ENCODE data around the gene NLGN1. TPM values are rescaled to one million over a fixed set of nuclear protein-coding genes. Genes with fewer than 3 reads are reported as not detected.

Gene NLGN1
- polyA plus RNA-seq, 4 donors: 0.92 to 1.8 TPM; not detected in 2

DNA sequence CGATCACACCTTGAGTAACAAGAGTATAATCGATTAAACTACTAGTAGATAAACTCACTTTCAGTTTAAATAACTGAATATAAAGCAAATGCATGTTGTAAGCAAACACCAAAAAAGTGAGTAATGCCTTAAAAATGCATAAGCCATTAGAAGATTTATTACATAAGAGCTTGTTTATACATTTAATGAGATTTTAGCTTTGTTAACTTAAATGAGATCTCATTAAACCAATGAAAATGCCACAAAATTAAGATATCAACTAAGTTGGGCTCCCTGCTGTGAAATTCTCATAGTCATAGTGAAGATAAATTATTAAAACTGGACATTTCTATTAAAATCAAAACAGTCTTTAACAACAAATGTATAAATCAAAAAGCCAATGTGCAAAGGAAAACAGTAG is 701.2 kb downstream of the NLGN1 start:
- H3K36me3 ChIP-seq (ENCODE audit: control insufficient read depth in 3 of 3, insufficient read depth in 2 of 3, low read depth in 1 of 3, low read length in 3 of 3): no peaks in the 10 kb centered on the region
- H3K4me3 ChIP-seq (ENCODE audit: low read depth in 1 of 3, low read length in 3 of 3): no peak overlapping the region
- FAIRE-seq (no peak), DNase-seq (no peak)
- H3K9me3 ChIP-seq (ENCODE audit: control insufficient read depth in 2 of 2, insufficient read depth in 1 of 2, low read depth in 1 of 2, low read length in 1 of 2): no peaks in the 10 kb centered on the region
- WGBS, 3 donors: 70 to 89% (median 83%) methylated on average over 2 of the region's 2 CpGs
- no peak overlapping the region for H3K27ac ChIP-seq (ENCODE audit: low read depth in 1 of 3, low read length in 2 of 3)
- H3K4me1 ChIP-seq (ENCODE audit: control insufficient read depth in 3 of 3, insufficient read depth in 2 of 3, low read depth in 1 of 3, low read length in 2 of 3): no peaks in the 10 kb centered on the region
- H3K27me3 ChIP-seq (ENCODE audit: control insufficient read depth in 3 of 3, insufficient read depth in 3 of 3, low read length in 3 of 3): no peaks in the 10 kb centered on the region

DNA sequence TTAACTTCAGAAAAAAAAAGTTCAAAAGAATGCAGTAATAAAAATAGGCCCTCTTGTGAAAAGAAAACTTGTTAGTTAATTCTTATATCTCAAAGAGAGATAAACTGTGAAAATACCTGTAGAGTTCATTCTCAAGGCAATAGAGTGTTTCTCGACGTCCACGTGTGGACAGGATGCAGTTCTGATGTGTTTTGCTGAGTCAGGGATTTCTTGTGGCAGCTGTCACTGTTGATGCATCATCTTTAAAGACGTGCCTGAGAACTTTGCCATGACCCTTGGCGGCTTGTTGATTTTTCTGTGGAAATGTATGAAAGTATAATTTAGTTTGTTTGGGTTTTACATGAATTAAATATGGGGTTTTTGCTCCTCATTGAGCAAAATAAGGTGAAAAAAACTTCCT is 702.2 kb downstream of the NLGN1 start:
- no peaks in the 10 kb centered on the region for H3K9me3 ChIP-seq (ENCODE audit: control insufficient read depth in 2 of 2, insufficient read depth in 1 of 2, low read depth in 1 of 2, low read length in 1 of 2)
- 65 to 73% (median 66%) methylated on average over 5 of the region's 5 CpGs for WGBS, 3 donors
- no peaks in the 10 kb centered on the region for H3K27me3 ChIP-seq (ENCODE audit: control insufficient read depth in 3 of 3, insufficient read depth in 3 of 3, low read length in 3 of 3)
- H3K36me3 ChIP-seq (ENCODE audit: control insufficient read depth in 3 of 3, insufficient read depth in 2 of 3, low read depth in 1 of 3, low read length in 3 of 3): no peaks in the 10 kb centered on the region
- no peak overlapping the region for H3K4me3 ChIP-seq (ENCODE audit: low read depth in 1 of 3, low read length in 3 of 3)
- no peak for FAIRE-seq
- no peaks in the 10 kb centered on the region for H3K4me1 ChIP-seq (ENCODE audit: control insufficient read depth in 3 of 3, insufficient read depth in 2 of 3, low read depth in 1 of 3, low read length in 2 of 3)
- H3K27ac ChIP-seq (ENCODE audit: low read depth in 1 of 3, low read length in 2 of 3): no peak overlapping the region
- no peak for DNase-seq

DNA sequence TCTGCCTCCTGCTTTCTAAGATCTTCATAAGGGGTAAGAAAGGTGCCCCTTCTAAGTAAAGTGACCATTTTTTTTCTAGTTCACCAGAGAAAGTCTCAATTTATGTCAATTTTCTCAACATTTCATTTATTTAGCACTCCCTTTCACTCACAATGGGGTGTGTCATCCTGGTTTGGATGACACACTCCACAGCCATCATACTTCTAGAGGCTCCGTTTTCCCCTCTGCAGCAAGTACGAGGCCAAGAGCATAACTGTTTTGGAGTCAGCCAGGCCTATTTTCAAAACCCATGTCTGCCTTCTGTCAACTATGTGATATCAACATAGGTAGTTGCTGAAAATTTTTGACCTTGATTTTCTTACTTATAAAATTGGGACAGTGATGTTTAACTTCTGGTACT is 703.2 kb downstream of the NLGN1 start:
- H3K27ac ChIP-seq (ENCODE audit: low read depth in 1 of 3, low read length in 2 of 3): no peak overlapping the region
- no peaks in the 10 kb centered on the region for H3K9me3 ChIP-seq (ENCODE audit: control insufficient read depth in 2 of 2, insufficient read depth in 1 of 2, low read depth in 1 of 2, low read length in 1 of 2)
- DNase-seq (no peak), FAIRE-seq (no peak)
- no peaks in the 10 kb centered on the region for H3K27me3 ChIP-seq (ENCODE audit: control insufficient read depth in 3 of 3, insufficient read depth in 3 of 3, low read length in 3 of 3)
- no peaks in the 10 kb centered on the region for H3K36me3 ChIP-seq (ENCODE audit: control insufficient read depth in 3 of 3, insufficient read depth in 2 of 3, low read depth in 1 of 3, low read length in 3 of 3)
- 89 to 92% (median 89%) methylated on average over 2 of the region's 2 CpGs for WGBS, 3 donors
- no peaks in the 10 kb centered on the region for H3K4me1 ChIP-seq (ENCODE audit: control insufficient read depth in 3 of 3, insufficient read depth in 2 of 3, low read depth in 1 of 3, low read length in 2 of 3)
- no peak overlapping the region for H3K4me3 ChIP-seq (ENCODE audit: low read depth in 1 of 3, low read length in 3 of 3)

DNA sequence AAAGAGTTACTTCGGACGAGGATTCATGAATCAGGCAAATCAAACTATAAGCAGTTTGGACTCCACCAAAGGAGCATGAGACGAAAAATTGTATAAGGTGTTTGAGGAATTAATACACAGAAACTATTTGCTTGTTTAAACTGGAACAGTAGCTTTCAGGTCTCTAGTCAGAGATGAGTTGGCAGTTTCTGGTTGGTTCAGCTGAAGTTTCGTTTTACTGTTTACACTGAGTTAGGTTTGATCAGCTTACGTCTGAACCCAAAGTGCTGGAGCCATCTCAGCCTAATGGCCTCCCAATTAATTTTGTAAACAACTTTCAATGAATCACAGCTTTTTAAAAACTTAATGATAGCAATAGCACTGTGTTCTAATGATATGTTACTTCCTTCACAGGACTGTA is 703.7 kb downstream of the NLGN1 start:
- no peak overlapping the region for H3K4me3 ChIP-seq (ENCODE audit: low read depth in 1 of 3, low read length in 3 of 3)
- WGBS, 3 donors: 72 to 79% (median 78%) methylated on average over 5 of the region's 5 CpGs
- H3K9me3 ChIP-seq (ENCODE audit: control insufficient read depth in 2 of 2, insufficient read depth in 1 of 2, low read depth in 1 of 2, low read length in 1 of 2): no peaks in the 10 kb centered on the region
- no peaks in the 10 kb centered on the region for H3K27me3 ChIP-seq (ENCODE audit: control insufficient read depth in 3 of 3, insufficient read depth in 3 of 3, low read length in 3 of 3)
- H3K36me3 ChIP-seq (ENCODE audit: control insufficient read depth in 3 of 3, insufficient read depth in 2 of 3, low read depth in 1 of 3, low read length in 3 of 3): no peaks in the 10 kb centered on the region
- FAIRE-seq (no peak), DNase-seq (no peak)
- H3K4me1 ChIP-seq (ENCODE audit: control insufficient read depth in 3 of 3, insufficient read depth in 2 of 3, low read depth in 1 of 3, low read length in 2 of 3): no peaks in the 10 kb centered on the region
- H3K27ac ChIP-seq (ENCODE audit: low read depth in 1 of 3, low read length in 2 of 3): no peak overlapping the region

DNA sequence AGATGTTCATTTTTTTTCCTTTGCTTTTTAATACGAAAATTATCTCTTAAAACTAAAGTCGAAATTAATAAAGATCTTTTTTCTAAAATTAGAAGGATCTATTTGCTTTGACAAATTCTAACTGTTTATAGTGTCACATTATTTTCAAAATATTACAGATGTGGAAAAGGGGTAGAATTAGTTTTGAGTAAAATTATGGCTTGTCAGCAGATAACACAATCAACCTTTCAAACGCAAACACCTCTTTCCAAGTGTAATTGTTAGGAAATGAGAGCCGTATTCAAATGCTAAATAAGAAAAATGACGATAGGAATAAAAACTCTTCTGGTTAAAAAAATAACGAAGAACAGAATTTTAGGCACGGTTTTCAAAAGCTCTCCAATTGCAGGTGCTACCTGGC is 704.7 kb downstream of the NLGN1 start:
- FAIRE-seq: no peak
- H3K9me3 ChIP-seq (ENCODE audit: control insufficient read depth in 2 of 2, insufficient read depth in 1 of 2, low read depth in 1 of 2, low read length in 1 of 2): no peaks in the 10 kb centered on the region
- H3K27ac ChIP-seq (ENCODE audit: low read depth in 1 of 3, low read length in 2 of 3): no peak overlapping the region
- DNase-seq: no peak
- no peaks in the 10 kb centered on the region for H3K36me3 ChIP-seq (ENCODE audit: control insufficient read depth in 3 of 3, insufficient read depth in 2 of 3, low read depth in 1 of 3, low read length in 3 of 3)
- WGBS, 3 donors: 78 to 86% (median 82%) methylated on average over 7 of the region's 7 CpGs
- no peaks in the 10 kb centered on the region for H3K27me3 ChIP-seq (ENCODE audit: control insufficient read depth in 3 of 3, insufficient read depth in 3 of 3, low read length in 3 of 3)
- H3K4me1 ChIP-seq (ENCODE audit: control insufficient read depth in 3 of 3, insufficient read depth in 2 of 3, low read depth in 1 of 3, low read length in 2 of 3): no peaks in the 10 kb centered on the region
- no peak overlapping the region for H3K4me3 ChIP-seq (ENCODE audit: low read depth in 1 of 3, low read length in 3 of 3)

DNA sequence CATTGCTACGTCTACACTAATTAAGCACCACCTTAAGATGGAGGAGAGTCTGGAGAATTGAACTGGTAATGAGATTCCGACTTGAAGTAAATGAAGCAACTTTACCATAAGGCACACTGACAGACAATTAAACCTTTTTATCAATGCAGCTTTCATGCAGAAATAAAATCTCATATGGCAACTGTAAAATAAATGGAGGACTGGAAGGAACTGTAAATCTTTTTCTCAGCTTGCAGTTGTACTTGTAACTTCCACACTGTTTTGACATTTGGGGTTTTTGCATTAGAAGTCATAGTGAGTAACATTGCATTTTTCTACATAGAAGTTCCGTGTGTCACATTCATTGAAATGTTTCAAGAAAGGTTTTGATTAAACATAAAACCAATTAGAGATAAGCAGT is 705.3 kb downstream of the NLGN1 start:
- Histone ChIP-seq H3K9me3 (ENCODE audit: control insufficient read depth in 2 of 2, insufficient read depth in 1 of 2, low read depth in 1 of 2, low read length in 1 of 2) (no peaks in the 10 kb centered on the region), H3K27me3 (ENCODE audit: control insufficient read depth in 3 of 3, insufficient read depth in 3 of 3, low read length in 3 of 3) (no peaks in the 10 kb centered on the region), H3K4me1 (ENCODE audit: control insufficient read depth in 3 of 3, insufficient read depth in 2 of 3, low read depth in 1 of 3, low read length in 2 of 3) (no peaks in the 10 kb centered on the region), H3K36me3 (ENCODE audit: control insufficient read depth in 3 of 3, insufficient read depth in 2 of 3, low read depth in 1 of 3, low read length in 3 of 3) (no peaks in the 10 kb centered on the region), H3K27ac (ENCODE audit: low read depth in 1 of 3, low read length in 2 of 3) (no peak overlapping the region), H3K4me3 (ENCODE audit: low read depth in 1 of 3, low read length in 3 of 3) (no peak overlapping the region)
- 76 to 85% (median 82%) methylated on average over 3 of the region's 3 CpGs for WGBS, 3 donors
- DNase-seq: no peak
- no peak for FAIRE-seq

DNA sequence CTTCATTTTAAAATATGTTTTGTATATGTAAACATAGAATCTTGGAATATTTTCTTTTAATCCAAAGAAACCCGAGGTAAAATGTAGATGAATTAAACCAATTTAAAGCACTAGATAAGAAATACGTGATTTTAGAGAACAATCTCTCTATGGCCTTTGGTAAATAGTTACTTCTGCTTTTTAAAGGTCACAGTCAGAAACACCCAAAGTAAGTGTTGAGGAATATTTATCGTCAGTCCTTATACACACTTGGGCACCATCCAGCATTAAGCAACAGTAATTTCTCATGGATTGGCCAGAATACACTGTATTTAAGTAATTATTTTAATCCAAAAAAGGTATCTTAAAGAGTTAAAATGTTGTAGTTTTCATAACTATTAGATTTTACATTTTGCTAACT is 713.2 kb downstream of the NLGN1 start:
- no peaks in the 10 kb centered on the region for H3K4me1 ChIP-seq (ENCODE audit: control insufficient read depth in 3 of 3, insufficient read depth in 2 of 3, low read depth in 1 of 3, low read length in 2 of 3)
- no peaks in the 10 kb centered on the region for H3K27me3 ChIP-seq (ENCODE audit: control insufficient read depth in 3 of 3, insufficient read depth in 3 of 3, low read length in 3 of 3)
- H3K27ac ChIP-seq (ENCODE audit: low read depth in 1 of 3, low read length in 2 of 3): no peak overlapping the region
- DNase-seq: no peak
- no peaks in the 10 kb centered on the region for H3K9me3 ChIP-seq (ENCODE audit: control insufficient read depth in 2 of 2, insufficient read depth in 1 of 2, low read depth in 1 of 2, low read length in 1 of 2)
- H3K4me3 ChIP-seq (ENCODE audit: low read depth in 1 of 3, low read length in 3 of 3): no peak overlapping the region
- H3K36me3 ChIP-seq (ENCODE audit: control insufficient read depth in 3 of 3, insufficient read depth in 2 of 3, low read depth in 1 of 3, low read length in 3 of 3): no peaks in the 10 kb centered on the region
- WGBS, 3 donors: 66 to 69% (median 67%) methylated on average over 3 of the region's 3 CpGs
- FAIRE-seq: no peak

DNA sequence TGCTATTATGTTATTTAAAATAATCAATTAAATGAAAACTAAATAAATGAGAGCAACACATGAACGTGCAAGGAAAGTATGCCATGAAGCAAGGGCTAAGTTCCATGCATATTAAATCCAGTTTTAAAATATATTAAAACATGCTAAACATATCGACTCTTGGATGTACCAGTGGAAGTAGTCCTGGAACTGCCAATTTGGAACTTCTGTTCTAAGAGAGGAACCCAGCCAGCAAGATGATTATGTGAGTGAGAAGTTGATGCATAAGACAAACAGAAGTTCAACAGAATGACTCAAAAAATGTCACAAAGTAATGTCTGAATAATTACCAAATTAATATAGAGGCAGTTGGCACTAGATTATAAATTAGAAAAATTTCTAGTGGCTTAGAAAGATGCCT is 714.2 kb downstream of the NLGN1 start:
- Histone ChIP-seq H3K9me3 (ENCODE audit: control insufficient read depth in 2 of 2, insufficient read depth in 1 of 2, low read depth in 1 of 2, low read length in 1 of 2) (no peaks in the 10 kb centered on the region), H3K4me1 (ENCODE audit: control insufficient read depth in 3 of 3, insufficient read depth in 2 of 3, low read depth in 1 of 3, low read length in 2 of 3) (no peaks in the 10 kb centered on the region), H3K27ac (ENCODE audit: low read depth in 1 of 3, low read length in 2 of 3) (no peak overlapping the region), H3K4me3 (ENCODE audit: low read depth in 1 of 3, low read length in 3 of 3) (no peak overlapping the region), H3K36me3 (ENCODE audit: control insufficient read depth in 3 of 3, insufficient read depth in 2 of 3, low read depth in 1 of 3, low read length in 3 of 3) (no peaks in the 10 kb centered on the region), H3K27me3 (ENCODE audit: control insufficient read depth in 3 of 3, insufficient read depth in 3 of 3, low read length in 3 of 3) (no peaks in the 10 kb centered on the region)
- no peak for FAIRE-seq
- 72 to 78% (median 73%) methylated on average over 2 of the region's 2 CpGs for WGBS, 3 donors
- DNase-seq: no peak

DNA sequence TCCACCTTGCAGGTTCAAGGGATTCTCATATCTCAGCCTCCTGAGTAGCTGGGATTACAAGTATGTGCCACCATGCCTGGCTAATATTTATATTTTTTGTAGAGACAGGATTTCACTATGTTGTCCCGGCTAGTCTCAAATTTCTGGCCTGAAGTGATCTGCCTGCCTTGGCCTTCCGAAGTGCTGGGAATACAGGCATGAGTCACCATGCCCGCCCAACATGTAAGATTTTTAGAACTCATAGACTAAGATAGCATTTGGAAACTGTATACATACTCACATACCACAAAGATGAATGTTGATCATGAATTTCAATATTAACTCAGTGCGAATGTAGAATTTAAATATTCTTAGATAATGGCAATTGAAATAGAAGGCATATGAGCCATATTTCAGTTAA is 718.9 kb downstream of the NLGN1 start:
- H3K4me3 ChIP-seq (ENCODE audit: low read depth in 1 of 3, low read length in 3 of 3): no peak overlapping the region
- FAIRE-seq (no peak), DNase-seq (no peak)
- no peaks in the 10 kb centered on the region for H3K9me3 ChIP-seq (ENCODE audit: control insufficient read depth in 2 of 2, insufficient read depth in 1 of 2, low read depth in 1 of 2, low read length in 1 of 2)
- no peak overlapping the region for H3K27ac ChIP-seq (ENCODE audit: low read depth in 1 of 3, low read length in 2 of 3)
- H3K36me3 ChIP-seq (ENCODE audit: control insufficient read depth in 3 of 3, insufficient read depth in 2 of 3, low read depth in 1 of 3, low read length in 3 of 3): no peaks in the 10 kb centered on the region
- 91 to 95% (median 92%) methylated on average over 4 of the region's 4 CpGs for WGBS, 3 donors
- no peaks in the 10 kb centered on the region for H3K27me3 ChIP-seq (ENCODE audit: control insufficient read depth in 3 of 3, insufficient read depth in 3 of 3, low read length in 3 of 3)
- H3K4me1 ChIP-seq (ENCODE audit: control insufficient read depth in 3 of 3, insufficient read depth in 2 of 3, low read depth in 1 of 3, low read length in 2 of 3): no peaks in the 10 kb centered on the region
